Raji (cell line): ENCODE results near the gene GALNTL6.

Experiments used
- POLR2A ChIP-seq: IDR thresholded peaks from 2 replicates; pipeline ENCODE4 v1.6.1; 2011; ENCODE audit warnings: low read depth, low read length, control low read depth; ENCODE audit not compliant: insufficient read depth

Gene GALNTL6

DNA sequence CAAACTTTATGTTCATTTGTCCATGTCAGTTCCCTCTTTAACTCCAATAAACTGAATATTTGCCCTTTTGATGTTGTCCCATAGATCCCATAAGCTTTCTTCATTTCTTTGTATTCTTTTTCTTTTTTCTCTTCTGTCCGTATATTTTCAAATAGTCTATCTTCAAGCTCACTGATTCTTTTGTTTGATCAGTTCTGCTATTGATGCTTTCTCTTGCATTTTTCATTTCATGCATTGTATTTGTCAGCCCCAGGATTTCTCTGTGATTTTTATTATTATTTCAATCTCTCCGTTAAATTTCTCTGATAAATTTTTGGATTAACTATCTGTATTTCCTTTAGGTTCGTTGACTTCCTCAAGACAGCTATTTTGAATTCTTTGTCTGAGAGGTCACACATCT is 1082.5 kb downstream of the GALNTL6 start:
- TF ChIP-seq POLR2A = no peak

DNA sequence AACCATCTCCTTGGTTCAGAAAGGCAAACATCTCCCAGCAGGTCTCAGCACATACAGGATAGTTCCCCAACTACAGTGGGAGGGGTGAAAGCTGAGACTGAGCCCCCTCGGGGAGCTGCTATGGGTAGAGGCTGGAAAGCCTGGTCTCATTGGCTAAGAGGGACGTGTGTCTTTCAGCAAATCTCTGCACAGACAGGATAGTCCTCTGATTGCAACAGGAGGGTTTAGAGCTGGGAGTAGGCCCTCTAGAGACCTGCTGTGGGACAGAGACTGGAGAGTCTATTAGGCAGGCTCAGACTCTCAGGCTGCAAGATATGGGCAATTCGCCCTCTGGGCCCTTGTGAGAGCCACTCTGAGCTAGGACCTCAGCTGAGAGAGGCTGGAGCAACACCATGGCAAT is 1083.8 kb downstream of the GALNTL6 start:
- no peak for TF ChIP-seq POLR2A

DNA sequence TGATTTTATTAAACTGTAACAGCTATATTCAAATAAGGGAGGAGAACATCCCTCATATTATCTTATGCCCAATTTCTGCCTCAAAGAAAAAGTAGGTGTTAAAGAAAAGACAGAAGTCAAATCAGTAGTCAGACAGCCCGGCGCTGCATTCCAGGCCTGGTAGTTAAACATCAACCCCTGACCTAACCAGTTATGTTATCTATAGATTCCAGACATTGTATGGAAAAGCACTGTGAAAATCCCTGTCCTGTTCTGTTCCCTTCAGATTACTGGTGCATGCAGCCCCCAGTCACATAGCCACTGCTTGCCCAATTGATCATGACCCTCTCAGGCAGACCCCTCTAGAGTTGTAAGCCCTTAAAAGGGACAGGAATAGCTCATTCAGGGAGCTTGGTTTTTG is 1085.5 kb downstream of the GALNTL6 start:
- TF ChIP-seq POLR2A = no peak

DNA sequence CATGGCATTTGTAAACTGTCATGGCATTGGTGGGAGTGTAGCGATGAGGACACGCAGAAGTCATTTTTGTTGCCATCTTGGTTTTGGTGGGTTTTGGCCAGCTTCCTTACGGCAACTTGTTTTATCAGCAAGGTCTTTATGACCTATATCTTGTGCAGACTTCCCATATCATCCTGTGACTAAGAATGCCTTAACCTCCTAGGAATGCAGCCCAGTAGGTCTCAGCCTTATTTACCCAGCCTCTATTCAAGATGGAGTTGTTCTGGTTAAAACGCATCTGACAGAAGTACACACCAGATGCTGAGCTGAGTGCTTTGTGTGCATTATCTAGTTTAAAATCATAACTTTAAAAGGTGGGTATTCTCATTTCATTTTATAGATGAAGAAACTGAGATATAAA is 1086.7 kb downstream of the GALNTL6 start:
- no peak for TF ChIP-seq POLR2A

DNA sequence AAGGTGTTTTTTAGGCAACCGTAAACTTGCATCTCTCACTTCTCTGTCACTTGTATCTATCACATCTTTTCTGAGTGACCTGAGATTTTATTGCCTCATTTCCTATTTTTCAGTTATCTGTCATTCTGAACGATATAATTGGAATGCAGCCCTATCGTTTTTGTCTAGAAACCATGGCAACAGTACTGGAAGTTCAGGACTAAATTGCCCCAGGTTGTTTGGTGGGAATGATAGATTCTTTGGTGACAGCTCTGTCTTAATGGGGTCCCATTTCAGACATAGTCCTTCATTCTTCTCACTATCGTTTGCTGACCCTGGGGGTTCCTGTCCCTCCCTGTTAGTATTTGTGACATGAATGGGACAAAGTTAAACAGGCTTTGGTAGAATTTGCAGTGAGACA is 1087.7 kb downstream of the GALNTL6 start:
- TF ChIP-seq POLR2A = no peak

DNA sequence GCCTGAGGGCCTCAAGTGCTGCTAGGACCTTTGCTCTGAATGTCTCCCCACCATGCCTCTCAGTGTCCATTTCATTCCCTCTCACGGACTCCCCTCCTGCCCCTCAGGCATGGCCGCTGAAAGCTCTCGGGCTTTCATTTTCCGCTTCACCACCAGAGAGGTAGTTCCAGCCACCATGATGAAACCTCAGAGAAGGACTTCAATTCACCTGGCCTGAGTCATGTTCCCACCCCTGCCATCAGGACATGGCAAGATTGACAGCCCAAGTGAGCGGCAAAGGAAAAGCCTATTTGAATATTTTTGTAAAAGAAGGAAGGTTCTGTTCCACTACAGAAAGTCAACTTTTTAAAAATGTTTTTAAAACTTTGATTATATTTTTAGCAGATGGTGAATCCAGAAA is 1106.1 kb downstream of the GALNTL6 start:
- TF ChIP-seq POLR2A = no peak

DNA sequence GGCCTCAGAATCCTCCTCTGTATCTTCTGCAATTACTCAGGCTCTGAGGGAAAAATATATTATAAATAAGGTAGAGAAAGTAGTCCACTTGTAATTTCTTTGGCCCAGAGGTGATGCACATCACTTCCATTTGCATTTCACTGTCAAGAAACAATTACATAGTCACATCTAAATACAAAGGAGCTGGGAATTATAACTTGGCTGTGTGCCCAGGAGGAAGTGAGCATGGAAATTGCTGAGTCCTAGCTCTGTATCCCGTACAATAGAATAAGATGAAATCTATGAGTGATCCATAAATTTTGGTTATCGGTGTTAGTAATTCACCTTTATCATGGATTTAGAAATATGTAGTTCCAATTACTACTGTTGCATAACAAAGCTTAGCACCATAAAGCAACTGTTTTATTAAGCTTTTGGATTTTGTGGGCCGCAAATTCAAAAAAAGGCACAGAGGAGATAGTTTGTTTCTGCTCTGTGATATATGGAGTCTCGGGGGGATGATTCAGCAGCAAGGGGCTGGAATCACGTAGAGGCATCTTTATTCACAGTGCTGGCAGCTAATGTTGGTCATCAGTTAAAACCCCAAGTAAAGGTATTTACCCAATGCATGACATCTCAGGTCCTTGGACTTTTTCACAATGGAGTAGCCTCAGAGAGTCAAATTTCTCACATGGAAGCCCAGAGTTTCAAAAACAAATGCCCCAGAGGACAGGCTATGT is 1114.1 kb downstream of the GALNTL6 start:
- TF ChIP-seq POLR2A = no peak

DNA sequence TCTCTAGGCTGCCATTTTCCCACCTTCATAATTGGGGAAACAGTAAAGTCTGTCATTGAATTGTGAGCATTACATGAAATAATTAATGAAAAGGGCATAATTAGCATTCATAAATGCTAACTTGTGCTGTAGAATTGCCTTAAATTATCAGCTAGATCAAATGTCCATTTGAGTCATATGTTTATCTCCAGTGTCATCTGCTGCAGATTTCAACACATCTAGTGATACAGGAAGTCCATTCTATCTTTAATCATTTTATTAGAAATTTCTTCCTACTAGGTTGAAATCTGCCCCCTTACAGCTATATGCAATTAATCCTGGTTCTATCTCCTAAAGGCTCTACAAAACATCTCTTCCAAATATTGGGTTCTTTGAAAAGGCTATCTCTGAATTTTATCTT is 1115.1 kb downstream of the GALNTL6 start:
- no peak for TF ChIP-seq POLR2A

DNA sequence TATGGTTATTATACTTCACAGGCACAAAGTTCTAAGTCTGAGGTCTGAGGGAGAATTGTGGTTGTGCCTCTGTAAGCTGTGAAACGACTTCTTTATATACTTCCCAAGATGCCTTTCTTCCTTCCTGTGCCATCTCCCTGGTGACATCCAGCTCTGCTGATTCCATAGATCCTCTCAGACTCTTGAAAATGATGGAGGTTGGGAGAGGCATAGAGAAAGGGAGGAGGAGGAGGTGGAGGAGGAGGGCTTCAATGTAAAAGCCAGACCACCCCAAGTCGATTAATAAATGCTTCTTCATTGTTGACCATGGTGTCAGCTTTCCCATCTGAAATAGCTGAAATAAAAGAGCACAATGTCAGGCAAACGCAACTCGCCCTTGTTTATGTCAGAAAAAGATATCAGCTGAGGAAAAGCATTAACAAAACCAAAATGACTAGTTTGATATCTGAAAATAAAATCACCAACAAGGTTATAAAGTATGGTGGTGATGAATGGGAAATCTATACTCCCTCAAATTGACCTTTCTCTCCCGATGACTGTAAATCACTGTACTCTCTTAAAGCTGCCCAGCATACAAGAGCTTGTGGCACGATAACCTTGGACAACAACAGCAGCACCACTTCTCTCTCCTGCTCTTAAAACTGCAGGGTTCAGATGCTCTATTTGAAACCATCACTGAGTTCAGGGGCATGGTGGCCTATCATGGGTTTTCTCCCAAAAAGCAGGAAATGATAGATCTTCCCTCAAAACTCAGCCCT is 1125.0 kb downstream of the GALNTL6 start:
- no peak for TF ChIP-seq POLR2A

DNA sequence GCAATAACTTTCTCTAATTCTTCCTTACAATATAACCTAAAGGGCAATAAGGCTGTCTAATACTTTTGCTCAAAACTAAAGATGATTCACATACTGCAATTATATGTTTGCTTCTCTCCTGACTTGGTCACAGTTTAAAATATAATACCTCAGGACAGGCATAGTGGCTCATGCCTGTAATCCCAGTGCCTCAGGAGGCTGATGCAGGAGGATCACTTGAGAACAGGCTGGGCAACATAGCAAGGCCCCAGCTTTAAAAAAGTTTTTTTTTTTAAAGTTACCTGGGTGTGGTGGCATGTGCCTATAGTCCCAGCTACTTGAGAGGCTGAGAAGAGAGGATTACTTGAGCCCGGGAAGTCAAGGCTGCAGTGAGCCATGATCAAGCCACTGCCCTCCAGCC is 1125.7 kb downstream of the GALNTL6 start:
- no peak for TF ChIP-seq POLR2A

DNA sequence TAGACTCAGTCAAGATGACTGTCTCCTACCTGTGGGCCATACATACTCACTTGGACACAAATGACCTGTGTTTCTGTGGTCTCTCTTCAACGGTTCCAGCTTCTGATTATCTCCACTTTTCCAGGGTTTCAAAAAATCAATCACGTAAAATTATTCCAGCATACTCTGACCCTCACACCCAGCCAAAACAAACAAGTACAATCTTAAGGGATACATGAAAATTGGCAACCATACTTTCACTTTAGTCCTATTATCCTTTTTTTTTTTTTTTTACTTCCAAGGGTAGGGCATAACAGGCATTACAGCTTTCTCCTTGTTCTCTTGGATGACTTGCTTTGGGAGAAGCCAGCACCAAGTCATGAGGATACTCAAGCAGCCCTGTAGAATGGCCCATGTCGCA is 1129.6 kb downstream of the GALNTL6 start:
- TF ChIP-seq POLR2A = no peak

DNA sequence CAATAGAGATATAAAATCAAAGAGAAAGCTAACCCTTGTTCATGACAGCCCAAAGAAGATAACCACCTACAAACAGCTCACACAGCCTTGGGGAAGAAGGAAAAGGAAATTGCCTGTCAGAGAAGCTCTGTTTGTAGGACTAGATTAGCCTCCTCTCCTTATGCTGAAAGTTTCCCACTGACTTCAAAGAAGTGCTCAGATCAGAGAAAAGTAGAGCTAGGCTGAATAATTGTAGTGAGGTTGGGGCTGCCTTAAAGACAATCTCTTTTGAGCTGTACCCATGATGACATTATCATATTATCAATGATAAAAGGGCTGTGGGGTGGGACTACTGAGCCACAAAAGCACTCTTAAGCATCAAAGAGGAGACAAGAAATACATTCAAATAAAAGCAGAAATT is 1132.4 kb downstream of the GALNTL6 start:
- TF ChIP-seq POLR2A = no peak

DNA sequence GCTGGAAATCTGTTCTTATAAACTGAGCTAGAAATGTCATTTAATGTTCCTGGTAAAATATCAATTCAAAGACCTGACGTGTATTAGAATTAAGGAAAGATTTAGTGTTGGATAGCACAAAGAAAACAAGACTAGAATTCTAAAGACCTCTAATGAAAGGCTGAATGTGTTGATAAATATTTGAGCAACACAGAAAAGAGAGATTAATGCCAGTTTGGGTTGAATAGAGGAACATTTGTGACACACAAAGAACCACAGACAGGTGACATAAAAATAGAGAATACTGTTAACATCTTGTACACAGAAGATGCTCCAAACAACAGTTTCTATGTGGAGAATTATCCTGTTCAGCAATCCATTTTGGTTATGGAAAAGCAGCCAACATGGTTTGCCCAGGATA is 1133.3 kb downstream of the GALNTL6 start:
- TF ChIP-seq POLR2A = no peak

DNA sequence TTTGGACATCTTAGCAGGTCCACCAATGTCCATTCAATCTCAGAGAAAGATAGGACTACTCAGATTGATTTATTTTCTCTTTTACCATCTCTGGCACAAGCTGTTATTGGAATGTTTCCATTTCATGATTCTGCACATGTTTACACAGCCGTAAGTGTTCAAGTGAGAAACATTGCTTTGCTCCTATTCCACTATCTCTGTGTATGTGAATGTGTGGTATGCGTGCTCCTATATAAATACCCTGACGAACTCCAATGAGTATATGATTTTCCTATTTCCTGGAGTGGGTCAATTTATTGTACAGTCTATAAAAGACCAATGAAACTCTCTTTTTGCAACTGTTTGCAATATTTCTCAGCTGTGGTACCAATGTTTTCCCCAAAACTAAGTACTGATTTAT is 1134.4 kb downstream of the GALNTL6 start:
- TF ChIP-seq POLR2A = no peak

DNA sequence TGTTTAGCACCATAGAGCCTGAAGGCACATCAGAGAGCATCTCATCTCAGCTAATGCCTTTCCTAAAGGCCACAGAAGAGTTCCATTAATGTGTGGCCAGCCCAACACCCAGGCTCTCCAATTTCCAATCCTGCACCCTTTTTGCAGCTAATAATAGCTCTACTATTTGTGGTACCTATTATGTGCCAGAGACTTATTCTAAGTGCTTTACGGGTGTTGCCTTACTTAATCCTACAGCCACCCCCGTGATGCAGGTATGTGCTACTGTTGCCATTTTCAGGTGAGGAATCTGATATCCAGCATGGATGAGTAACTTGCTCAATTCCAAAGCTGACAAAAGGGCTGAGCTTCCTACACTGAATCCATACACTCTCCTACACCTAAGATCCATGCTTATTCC is 1137.8 kb downstream of the GALNTL6 start:
- no peak for TF ChIP-seq POLR2A

DNA sequence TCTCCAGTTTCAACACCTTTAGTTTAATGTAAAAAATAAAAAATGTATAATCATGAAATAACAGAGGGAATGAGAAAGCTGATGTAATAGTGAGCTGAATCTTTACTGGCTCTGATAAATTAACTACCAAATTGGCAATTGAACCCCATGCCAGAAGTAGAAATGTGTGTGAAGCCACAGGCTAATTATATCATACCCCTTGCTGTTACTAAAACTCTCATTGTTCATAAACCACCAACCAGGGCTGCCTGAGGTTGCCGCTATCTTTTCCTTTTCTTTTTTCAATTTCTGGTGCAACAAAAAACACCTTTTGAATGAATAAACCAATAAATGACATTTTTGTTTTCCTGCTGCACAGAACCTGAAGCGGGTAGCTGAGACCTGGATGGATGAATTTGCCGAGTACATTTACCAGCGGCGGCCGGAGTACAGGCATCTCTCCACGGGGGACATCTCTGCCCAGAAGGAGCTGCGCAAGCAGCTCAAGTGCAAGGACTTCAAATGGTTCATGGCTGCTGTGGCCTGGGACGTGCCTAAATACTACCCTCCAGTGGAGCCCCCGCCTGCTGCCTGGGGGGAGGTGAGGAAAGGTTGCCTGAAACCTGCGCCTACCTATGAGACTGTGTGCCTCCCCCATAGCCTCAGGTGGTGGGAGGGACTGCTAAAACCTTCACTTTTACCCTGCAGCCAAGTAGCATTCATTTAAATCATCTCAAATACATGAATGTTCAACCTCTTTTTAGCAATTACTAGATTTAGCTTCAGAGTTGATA is 1138.7 kb downstream of the GALNTL6 start:
- no peak for TF ChIP-seq POLR2A

DNA sequence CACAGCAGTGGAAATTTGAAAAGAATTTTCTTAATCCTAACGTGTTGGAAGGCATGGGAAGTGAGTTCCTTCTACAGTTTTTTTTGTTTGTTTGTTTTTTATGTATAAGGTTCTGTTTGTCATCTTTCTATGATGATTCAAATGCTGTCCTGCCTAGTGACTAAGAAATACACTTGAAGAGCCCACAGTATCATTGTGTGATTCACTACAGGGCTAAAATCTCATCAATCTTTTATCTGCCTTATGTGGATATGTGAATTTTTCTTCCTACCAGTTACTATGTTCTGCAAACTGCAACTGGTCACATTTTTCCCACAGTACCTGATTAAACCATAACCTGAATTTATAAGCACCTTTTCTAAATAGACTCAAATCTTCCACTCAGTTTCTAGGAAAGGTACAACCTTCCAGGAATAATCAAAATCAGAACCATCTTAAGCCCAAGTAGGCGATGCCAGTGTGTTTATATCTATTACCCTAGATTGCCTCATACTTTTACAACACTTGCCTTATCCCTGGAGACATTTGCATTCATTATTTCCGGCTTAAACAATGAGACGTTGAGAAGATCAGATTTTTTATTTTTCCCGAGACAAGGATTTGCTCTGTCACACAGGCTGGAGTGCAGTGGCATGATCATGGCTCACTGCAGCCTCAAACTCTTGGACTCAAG is 1140.8 kb downstream of the GALNTL6 start:
- TF ChIP-seq POLR2A = no peak
